C4-2B (cell line): ENCODE data around the gene RAB4A.

Source experiments
- H3K27ac ChIP-seq: fragments of 450-650 bp; 2 replicates; pipeline ENCODE4 v1.5.1; 2017
- ZFX ChIP-seq: fragments of 450-650 bp; IDR thresholded peaks from 2 replicates; pipeline ENCODE4 v1.6.1; 2017
- TF ChIP-seq, protein P1 (sequence below): fragments of 450-650 bp; conservative IDR thresholded peaks from 2 replicates; pipeline ENCODE4 v1.5.1; 2017; ENCODE audit warnings: mild to moderate bottlenecking

The RAB4A gene, protein sequence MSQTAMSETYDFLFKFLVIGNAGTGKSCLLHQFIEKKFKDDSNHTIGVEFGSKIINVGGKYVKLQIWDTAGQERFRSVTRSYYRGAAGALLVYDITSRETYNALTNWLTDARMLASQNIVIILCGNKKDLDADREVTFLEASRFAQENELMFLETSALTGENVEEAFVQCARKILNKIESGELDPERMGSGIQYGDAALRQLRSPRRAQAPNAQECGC

DNA sequence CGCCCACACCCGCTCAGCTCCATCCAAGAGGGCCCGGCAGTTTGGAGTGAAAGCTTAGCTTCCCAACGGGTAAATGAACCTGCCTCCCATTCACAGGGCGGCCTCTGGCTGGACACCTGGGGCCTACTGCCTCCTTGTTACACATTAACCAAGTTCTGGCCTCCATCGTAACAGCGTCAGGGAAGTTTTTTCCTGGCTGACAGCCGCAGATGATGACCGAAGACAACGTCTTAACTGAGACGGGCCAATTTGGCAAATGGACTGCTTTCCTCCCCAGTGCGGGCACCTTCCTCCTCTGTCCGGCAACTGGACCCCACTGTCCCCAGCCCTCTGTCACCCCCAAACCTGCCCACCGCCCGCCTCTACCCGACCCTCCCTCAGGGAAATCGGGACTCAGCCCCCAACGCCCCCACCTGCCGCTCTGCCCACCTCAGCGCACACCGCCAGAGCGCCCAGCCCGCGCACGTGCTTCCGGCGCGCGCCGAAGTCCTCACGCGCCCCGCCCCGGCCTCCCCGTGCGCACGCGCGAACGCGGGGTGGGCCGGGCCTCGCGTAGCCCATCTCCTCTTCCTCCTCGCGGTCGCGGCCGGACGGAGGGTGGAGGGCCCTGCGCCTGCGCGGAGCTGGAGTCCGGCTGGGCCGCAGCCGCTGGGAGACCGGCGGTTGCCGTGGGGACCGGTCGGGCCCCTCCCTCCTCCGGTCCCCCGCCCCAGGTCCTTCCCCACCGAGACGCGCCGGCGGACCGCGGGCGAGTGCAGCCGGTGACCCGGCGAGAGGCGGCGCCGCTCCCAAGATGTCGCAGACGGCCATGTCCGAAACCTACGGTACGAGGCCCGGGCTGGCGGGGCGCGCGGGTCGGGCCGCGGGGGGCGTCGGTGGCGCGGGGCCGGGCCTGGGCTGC, at the start of gene RAB4A:
RAB4A (plus strand) TSS at position 565 of the 901 bp plus-strand sequence; CDS start at position 794, 229 bp downstream.
- TF ChIP-seq ZFX: peak; percentile 63
- TF ChIP-seq, protein P1, sequence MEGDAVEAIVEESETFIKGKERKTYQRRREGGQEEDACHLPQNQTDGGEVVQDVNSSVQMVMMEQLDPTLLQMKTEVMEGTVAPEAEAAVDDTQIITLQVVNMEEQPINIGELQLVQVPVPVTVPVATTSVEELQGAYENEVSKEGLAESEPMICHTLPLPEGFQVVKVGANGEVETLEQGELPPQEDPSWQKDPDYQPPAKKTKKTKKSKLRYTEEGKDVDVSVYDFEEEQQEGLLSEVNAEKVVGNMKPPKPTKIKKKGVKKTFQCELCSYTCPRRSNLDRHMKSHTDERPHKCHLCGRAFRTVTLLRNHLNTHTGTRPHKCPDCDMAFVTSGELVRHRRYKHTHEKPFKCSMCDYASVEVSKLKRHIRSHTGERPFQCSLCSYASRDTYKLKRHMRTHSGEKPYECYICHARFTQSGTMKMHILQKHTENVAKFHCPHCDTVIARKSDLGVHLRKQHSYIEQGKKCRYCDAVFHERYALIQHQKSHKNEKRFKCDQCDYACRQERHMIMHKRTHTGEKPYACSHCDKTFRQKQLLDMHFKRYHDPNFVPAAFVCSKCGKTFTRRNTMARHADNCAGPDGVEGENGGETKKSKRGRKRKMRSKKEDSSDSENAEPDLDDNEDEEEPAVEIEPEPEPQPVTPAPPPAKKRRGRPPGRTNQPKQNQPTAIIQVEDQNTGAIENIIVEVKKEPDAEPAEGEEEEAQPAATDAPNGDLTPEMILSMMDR: no peak

DNA sequence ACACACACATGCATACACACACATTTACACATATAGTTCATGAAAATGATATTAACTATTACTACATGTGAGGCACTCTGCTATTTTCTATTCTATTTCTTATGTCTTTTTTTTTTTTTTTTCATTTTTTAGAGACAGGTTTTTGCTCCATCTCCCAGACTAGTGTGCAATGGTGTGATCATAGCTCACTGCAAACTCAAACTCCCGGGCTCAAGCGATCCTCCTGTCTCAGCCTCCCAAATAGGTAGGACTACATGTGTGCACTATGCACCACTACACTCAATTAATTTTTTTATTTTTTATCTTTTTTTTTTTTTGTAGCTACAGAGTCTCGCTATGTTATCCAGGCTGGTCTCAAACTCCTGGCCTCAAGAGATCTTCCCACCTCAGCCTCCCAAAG, 48.8 kb upstream of the RAB4A start:
- peak overlapping the region; percentile 87 for H3K27ac ChIP-seq
- TF ChIP-seq, protein P1: no peak
- no peak for TF ChIP-seq ZFX

More for the DNA sequence above, at the start of gene RAB4A:
- peak within 1 kb of the TSS; percentile 96 for H3K27ac ChIP-seq

DNA sequence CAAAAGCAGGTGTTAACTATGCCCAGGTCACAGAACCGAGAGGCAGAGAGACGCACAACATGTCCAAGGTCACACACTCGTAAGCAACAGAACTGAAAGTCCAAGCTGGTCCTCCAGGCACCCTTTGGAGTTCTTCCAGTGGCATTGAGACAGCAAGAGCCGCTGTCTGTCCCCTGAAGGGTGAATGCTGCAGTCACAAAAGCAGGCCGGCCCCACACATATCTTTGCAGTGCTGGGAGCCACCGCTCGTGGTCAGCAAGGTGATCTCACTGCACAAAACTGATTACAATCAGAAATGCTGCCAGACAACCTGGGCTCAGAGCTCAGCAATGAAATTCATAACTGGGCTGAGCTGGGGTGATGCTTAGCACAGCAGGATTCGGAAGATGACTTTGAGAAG, 47.4 kb upstream of the RAB4A start:
- TF ChIP-seq ZFX: no peak
- TF ChIP-seq, protein P1: no peak
- peak overlapping the region; percentile 87 for H3K27ac ChIP-seq

DNA sequence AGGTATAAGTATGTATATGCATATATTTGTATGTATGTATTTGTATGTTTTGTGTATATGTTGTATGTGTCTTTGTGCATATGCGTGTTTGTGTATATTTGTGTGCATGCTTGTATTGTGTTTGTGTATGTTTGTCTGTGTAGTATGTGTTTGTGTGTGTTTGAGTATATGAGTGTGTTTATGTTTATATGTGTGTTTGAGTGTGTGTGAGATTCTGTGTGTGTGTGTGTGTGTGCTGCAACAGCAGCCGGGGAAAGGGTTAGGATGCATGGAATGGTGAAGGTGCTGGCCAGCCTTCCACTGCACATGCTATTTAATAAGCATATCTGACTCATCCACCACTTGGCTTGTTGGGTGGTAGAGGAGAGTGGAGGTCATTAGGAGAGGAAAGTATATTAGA, 46.6 kb upstream of the RAB4A start:
- H3K27ac ChIP-seq: no peak overlapping the region
- TF ChIP-seq ZFX: no peak
- TF ChIP-seq, protein P1: no peak

DNA sequence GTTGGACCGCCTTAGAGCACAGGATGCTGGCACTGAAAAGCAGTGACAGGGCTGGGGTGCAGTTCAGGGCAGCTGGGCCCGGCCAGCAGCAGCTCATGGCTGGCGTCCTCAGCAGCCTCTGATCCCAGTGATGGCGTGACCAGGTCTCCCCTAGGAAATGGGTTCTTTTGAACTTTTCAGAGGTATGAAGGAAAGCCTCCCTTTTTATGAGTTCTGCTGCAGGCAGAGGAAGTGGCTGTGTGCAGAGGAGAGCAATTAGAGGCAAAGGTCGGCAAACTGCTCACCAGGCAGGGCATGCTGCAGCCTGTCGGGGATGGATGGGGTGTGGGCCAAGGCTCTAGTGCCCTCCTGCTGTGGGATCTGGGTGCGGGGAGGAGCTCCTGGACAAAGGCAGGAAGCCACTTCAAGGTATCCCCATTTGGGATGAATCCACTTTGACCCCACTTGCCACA, 45.6 kb upstream of the RAB4A start:
- H3K27ac ChIP-seq: no peak overlapping the region; the same call in 1 of the 2 replicates

DNA sequence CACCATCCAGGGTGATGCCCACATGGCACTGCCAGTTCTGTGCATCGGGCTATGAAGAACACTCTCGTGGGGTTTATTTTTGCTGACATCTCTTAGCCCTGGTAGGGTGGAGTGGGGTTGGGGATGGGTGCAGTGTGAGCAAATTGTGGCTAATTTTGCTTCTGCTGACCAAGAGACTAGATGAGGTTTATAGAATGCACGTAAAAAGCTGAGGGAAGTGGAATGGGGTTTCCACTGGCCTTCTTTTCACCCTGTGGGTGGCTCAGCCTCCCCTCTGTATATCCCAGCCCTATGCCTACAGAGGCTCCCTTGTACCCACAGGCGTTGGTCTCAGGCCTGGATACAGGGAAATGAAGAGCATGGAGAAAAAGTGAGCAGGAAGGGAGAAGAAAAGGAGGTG, 44.1 kb upstream of the RAB4A start:
- TF ChIP-seq ZFX: no peak
- TF ChIP-seq, protein P1: no peak
- H3K27ac ChIP-seq: peak overlapping the region; percentile 4; the same call in 1 of the 2 replicates

More for the DNA sequence above, 45.6 kb upstream of the RAB4A start:
- TF ChIP-seq, protein P1: no peak
- no peak for TF ChIP-seq ZFX
